Measurements from ENCODE around the gene FXYD1.

- TF ChIP-seq EZH2 (IDR thresholded peaks at IDR 0.05) (no peak), EZH2phosphoT487 (IDR thresholded peaks at IDR 0.05) (no peak), CTCF (IDR thresholded peaks at IDR 0.05) (no peak)
Measured at GRCh38 chr19:35156673-35157014, 18.0 kb downstream of the FXYD1 start.

All from neural progenitor cell (in vitro differentiated cells).